ENCODE data around the gene KIF3A.
A peak's percentile ranks its signal among the peaks of the same experiment; 100 is the strongest.

The KIF3A gene

DNA sequence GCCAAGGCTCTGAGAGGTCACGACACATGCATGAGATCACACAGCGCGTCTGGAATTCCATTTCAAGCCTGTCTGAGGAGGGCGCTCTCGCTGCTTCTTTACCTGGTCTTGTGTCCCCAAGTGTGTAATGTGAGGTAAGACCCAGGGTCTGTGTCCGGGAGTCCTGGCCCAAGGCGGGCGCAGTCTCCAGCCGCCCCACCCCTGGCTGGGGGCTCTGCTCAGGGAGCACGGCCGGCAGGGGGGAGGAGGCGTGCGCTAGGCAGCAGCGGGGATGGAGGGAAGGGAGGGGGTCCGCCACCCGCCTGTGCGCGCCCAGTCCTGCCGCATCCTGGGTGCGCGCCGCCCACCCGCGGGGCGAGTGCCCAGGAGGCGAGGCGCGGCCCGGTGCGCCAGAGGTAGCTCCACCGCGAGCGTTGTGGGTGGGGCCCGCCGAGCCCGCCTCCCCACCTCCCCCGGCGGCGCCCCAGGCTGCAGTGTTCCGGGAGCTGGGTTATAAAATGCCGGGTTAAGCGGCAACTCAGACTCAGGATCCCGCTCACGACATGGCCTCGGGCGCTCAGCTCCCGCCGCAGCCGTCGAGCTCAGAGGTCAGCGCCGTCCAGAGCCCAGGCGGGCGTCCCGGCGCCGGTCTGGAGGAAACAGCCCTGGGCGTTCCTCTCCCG, 9.7 kb upstream of the KIF3A start, which contains the start of gene CCNI2:
Gene CCNI2 (plus strand): TSS at position 473 of the 662 bp plus-strand sequence. CDS start 70 bp downstream, at position 543.
- TF ChIP-seq, protein P1, sequence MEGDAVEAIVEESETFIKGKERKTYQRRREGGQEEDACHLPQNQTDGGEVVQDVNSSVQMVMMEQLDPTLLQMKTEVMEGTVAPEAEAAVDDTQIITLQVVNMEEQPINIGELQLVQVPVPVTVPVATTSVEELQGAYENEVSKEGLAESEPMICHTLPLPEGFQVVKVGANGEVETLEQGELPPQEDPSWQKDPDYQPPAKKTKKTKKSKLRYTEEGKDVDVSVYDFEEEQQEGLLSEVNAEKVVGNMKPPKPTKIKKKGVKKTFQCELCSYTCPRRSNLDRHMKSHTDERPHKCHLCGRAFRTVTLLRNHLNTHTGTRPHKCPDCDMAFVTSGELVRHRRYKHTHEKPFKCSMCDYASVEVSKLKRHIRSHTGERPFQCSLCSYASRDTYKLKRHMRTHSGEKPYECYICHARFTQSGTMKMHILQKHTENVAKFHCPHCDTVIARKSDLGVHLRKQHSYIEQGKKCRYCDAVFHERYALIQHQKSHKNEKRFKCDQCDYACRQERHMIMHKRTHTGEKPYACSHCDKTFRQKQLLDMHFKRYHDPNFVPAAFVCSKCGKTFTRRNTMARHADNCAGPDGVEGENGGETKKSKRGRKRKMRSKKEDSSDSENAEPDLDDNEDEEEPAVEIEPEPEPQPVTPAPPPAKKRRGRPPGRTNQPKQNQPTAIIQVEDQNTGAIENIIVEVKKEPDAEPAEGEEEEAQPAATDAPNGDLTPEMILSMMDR (conservative IDR thresholded peaks at IDR 0.05; ENCODE audit: control insufficient read depth, insufficient read depth, low read depth, low read length), result peak; percentile 21
- DNase-seq (ENCODE audit: low read depth), result no peak
- H3K4me3 ChIP-seq (ENCODE audit: control insufficient read depth, low read depth, low read length), result peak within 1 kb of the TSS; percentile 4

DNA sequence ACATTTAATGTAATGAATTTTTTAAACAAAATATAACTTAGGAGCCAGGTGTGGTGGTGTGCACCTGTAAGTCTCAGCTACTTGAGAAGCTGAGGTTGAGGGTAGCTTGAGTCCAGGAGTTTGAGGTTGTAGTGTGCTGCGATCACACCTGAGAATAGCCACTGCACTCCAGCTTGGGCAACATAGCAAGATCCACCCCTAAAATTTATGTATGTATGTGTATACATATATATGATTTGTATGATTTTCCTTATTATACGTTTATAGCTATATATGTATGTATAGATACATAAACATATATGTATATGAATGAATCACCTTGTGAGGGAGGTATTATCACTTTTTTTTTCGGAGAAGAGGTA, 9.2 kb upstream of the KIF3A start:
- no peak for DNase-seq (ENCODE audit: low read depth)
- no peak overlapping the region for H3K4me3 ChIP-seq (ENCODE audit: control insufficient read depth, low read depth, low read length)
- TF ChIP-seq, protein P1 (conservative IDR thresholded peaks at IDR 0.05; ENCODE audit: control insufficient read depth, insufficient read depth, low read depth, low read length), result no peak

DNA sequence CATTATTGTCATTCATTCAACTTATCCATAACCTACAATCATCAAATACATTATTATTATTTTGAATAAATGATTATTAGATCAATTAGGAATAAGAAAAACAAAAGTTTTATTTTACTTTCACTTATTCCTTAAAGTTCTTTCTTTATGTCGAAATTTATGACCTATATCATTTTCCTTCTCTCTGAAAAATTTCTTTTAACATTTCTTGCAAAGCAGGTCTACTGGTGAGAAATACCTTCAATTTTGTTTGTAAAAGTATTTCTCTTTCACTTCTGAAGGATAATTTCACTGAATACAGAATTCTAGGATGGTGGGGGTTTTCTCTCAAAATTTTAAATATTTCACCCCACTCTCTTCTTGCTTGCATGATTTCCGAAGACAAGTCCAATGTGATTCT, 7.3 kb upstream of the KIF3A start:
- no peak for DNase-seq (ENCODE audit: low read depth)
- TF ChIP-seq, protein P1 (conservative IDR thresholded peaks at IDR 0.05; ENCODE audit: control insufficient read depth, insufficient read depth, low read depth, low read length), result no peak
- no peak overlapping the region for H3K4me3 ChIP-seq (ENCODE audit: control insufficient read depth, low read depth, low read length)

DNA sequence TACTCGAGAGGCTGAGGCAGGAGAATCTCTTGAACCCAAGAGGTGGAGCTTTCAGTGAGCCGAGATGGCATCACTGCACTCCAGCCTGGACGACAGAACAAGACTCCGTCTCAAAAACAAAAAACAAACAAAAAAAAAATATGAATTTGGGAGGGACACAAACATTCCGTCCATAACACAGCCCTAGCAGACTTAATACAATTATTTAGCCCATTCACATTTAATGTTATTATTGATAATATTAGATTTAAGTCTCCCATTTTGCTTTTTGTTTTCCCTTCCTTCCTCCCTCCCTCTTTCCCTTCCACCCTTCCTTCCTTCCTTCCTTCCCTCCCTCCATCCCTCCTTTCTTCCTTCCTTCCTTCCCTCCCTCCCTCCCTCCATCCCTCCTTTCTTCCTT, 5.3 kb upstream of the KIF3A start:
- no peak overlapping the region for H3K4me3 ChIP-seq (ENCODE audit: control insufficient read depth, low read depth, low read length)
- TF ChIP-seq, protein P1 (conservative IDR thresholded peaks at IDR 0.05; ENCODE audit: control insufficient read depth, insufficient read depth, low read depth, low read length), result no peak
- DNase-seq (ENCODE audit: low read depth), result no peak

DNA sequence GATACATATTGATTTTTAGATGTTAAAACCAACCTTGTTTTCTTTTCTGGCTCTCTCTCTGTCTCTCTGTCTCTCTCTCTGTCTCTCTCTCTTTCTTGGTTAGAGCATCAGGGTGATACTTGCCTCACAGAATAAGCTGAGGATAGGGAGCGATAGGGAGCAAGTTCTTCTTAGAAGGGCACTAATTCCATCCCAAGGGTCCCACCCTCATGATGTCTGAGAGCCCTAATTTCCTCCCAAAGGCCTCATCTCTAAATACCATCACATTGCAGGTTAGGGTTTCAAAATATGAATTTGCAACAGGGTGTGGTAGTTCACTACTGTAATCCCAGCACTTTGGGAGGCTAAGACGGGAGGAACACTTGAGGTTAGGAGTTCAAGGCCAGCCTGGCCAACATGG, 4.8 kb upstream of the KIF3A start:
- TF ChIP-seq, protein P1 (conservative IDR thresholded peaks at IDR 0.05; ENCODE audit: control insufficient read depth, insufficient read depth, low read depth, low read length), result no peak
- H3K4me3 ChIP-seq (ENCODE audit: control insufficient read depth, low read depth, low read length), result no peak overlapping the region
- DNase-seq (ENCODE audit: low read depth), result no peak

DNA sequence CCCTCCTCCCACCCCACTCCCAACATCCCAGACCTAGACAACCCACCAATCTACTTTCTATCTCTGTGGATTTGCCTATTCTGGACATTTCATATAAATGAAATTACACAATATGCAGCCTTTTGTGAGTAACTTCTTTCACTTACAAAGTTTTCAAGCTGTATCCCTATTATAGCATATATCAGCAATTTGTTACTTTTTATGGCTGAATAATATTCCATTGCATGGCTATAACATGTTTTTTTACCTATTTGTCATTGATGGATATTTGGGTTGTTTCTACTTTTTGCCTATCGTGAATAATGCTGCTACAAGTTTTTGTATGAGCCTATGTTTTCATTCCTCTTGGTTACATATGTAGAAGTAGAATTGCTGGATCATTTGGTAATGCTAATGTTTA, 1.9 kb upstream of the KIF3A start:
- TF ChIP-seq, protein P1 (conservative IDR thresholded peaks at IDR 0.05; ENCODE audit: control insufficient read depth, insufficient read depth, low read depth, low read length), result no peak
- no peak overlapping the region for H3K4me3 ChIP-seq (ENCODE audit: control insufficient read depth, low read depth, low read length)
- DNase-seq (ENCODE audit: low read depth), result no peak
